Omental fat pad (tissue), 4 donors: ENCODE data around the gene TIMP4. TPM values are rescaled to one million over a fixed set of nuclear protein-coding genes. Genes with fewer than 3 reads are reported as not detected.
A peak's percentile ranks its signal among the peaks of the same experiment; 100 is the strongest.

Source experiments
- ATAC-seq: fragments of 150-250 bp; one replicate; pipeline ENCODE4 v1.9.1; 2016; ENCODE audit warnings: mild to moderate bottlenecking, moderate library complexity; ENCODE audit not compliant: low FRiP score
- DNase-seq: peaks from one replicate; pipeline ENCODE4 v3.0.0-alpha.2; 2019; ENCODE audit warnings: low spot score
- CTCF ChIP-seq, 3 donors: fragments of 450-650 bp; IDR thresholded peaks; one replicate each; pipeline ENCODE4 v1.5.1; 2016 to 2017; ENCODE audit warnings: antibody characterized with exemption in 3 of 3, mild to moderate bottlenecking in 3 of 3, moderate library complexity in 2 of 3
- total RNA-seq, 4 donors: library from RNA; depleted of rRNA; stranded (reverse); fragments of >200 nt; gene quantifications; one replicate each; pipeline ENCODE4 v1.1.0, GENCODE V29; 2016

Gene TIMP4
- total RNA-seq, 4 donors from 2014 or later = 145 to 295 (median 192) TPM

DNA sequence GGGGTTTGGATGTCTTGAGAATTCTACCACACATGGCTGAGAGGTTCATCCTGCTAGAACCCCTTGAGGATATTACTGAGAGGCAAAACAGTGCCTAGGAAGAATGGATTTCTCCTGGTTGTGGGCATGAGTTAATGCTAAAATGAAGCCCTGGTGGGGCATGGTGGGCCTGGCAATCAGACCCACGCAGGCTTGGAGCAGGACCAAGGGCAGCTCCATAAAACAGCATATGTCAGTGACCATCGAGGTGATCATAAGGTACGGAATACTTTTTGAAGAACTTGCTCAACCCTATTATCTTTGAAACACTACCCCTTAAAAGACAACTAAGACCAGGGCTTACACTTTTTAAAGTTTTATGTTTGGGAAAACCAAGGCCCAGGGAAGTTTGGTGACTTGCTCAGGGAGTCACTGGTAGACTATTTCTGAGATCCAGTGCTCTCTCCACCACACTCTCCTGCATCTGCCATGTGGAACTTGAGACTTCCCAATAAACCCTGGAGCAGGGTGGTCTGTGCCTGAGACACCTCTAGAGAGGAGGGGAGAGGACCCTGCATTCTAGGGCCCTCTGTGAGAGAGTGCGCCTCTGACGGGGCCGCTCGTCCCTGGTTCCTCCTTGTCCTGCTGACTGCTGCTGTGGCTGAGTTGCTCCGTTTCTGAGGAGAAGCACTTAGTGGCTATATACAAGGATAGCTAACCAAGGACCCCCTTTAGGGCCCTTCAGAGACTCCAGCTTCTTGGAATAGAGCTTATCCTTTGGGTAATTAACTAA is 28.0 kb upstream of the TIMP4 start:
- no peak for DNase-seq
- ATAC-seq = no peak
- TF ChIP-seq CTCF (IDR thresholded peaks at IDR 0.05) = no peak

DNA sequence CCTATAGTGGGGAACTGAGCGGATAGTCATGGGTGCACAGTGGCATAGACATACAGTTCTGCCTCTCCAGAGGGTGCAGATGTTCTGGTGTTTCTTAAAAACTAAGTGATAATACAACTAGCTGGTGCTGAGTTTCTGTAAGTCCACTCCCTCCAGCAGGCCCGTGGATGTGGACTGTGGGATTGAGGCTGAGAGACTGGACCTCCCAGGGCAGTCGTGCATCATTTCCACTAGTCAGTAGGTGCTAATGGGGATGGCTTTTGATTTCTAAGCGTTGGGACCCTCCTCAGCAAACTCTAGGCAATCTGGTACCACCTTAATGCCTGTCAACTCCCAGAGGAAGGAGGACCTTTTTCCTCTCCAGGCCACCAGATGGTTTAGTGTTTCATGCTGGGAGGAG is 27.3 kb upstream of the TIMP4 start:
- TF ChIP-seq CTCF (IDR thresholded peaks at IDR 0.05) = no peak
- ATAC-seq = no peak
- DNase-seq = no peak

DNA sequence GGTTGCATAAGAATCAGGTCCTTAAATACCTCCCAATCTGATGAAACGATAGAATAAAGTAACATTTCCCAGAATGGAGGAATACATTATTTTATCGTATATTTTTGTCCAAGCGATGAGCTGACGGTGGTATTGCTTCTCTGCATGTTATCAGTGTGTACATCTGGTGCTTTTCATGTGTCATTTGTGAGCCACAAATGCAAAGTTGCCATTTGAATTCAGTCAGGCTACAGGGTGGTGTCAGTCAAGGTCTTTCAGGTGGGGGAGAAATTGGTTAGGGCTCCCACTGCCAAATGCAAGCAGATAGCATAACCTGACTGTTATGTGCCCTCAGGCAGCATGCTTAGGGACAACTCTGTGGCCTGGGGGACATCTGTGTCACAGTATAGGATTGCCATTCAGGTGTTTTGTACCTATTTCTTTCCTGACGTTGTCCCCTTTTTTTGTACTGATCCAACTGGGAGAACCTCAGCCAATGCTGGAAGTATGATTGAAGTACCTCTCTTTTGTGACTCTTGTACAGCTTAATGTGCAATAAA is 26.5 kb upstream of the TIMP4 start:
- no peak for ATAC-seq
- DNase-seq = no peak
- TF ChIP-seq CTCF (IDR thresholded peaks at IDR 0.05) = no peak

DNA sequence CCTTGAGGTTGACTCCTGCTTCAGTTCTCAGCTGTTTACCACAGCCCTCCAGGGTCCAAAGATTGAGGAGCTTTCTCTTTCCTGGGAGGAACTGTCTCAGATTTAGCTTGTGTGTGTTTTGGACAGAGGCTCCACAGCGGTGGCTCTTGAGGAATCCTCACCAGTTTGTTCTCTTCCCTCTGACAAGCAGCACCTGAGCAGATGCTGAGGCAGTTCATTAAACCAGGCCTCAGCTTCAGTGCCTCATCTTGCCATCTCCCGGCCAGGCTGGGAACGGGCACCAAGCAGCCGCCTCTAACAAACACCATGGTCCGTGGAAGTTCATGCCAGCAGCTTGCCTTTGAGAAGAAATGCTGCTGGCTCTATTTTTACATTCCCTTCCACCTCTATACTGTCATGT is 25.8 kb upstream of the TIMP4 start:
- TF ChIP-seq CTCF (IDR thresholded peaks at IDR 0.05) = no peak
- no peak for ATAC-seq
- no peak for DNase-seq

DNA sequence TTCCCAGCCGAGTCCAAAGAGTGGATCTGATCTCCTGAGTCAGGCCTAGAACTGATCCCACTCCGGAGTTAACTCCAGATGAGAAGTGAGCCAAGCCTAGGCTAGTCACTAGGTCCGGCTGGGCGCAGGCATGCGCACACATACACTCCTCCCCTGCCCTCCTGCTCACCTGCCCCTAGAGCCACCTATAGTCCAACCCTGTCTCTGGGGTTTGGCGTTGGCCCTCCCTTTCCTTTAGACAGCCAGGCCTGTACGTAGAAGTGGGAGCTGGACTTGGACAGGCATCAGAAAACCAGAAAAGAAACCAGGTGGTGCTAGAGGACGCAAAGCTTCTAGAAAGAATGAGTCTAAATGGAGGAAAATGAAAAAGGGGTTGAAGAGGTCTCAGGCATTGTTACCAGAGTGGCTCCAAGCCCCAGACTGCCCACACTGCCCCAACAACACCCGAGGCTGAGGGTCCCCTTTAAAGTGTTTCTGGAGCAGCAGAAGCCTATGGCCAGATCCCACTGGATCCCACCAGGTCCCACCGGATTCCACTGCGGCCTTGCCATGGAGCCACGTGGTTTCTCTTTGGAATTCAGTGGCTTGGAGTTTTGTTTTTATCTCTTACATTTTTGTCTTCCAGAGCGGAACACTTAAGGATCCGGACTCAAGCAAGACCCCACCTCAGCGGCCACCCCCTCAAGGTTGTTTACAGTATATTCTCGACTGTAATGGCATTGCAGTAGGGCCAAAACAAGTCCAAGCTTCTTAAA is 24.2 kb upstream of the TIMP4 start:
- DNase-seq (no peak), ATAC-seq (peak; percentile 14)
- TF ChIP-seq CTCF (IDR thresholded peaks at IDR 0.05) = no peak

DNA sequence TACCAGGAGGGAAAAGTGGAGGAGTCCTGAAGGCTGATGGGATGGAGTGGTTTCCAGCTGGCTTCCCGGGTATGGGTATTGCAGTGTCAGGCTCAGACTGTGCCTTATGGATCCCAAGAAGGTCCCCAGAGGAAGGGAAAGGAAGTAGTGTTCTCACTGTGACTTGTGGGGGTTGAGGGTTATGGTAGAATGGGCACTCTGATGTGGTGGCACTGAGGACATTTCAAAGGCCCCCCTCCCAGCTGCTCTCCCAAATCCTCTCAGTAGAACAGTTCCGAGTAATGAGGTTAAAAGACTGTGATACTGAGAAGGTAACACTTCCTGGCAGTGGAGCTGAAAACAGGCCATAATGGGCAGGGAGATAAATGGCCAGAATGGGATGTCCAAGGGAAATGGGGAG is 23.1 kb upstream of the TIMP4 start:
- ATAC-seq (no peak), DNase-seq (no peak)

More for the DNA sequence above, 23.1 kb upstream of the TIMP4 start:
- TF ChIP-seq CTCF (IDR thresholded peaks at IDR 0.05) = no peak
